ENCODE results near the gene UMAD1. TPM values are rescaled to one million over a fixed set of nuclear protein-coding genes. Genes with fewer than 3 reads are reported as not detected.

Gene UMAD1
- total and polyA plus RNA-seq, 7 donors, result 8.7 to 51.1 (median 15.6) TPM

GRCh38 chr7:7718492-7718891 lies 77.9 kb downstream of the UMAD1 start, which contains the start of gene RPA3:
Gene RPA3, minus strand, starts transcription at chr7:7718607. Its CDS starts 78,189 bp downstream, at chr7:7640418.
- H3K36me3 ChIP-seq, result no peaks in the 10 kb centered on the region
- 91% methylated on average over 1 of the region's 1 CpG for WGBS, 2 donors
- no peaks in the 10 kb centered on the region for H3K9me3 ChIP-seq
- no peak within 1 kb of the TSS for H3K4me3 ChIP-seq
- intact Hi-C loops (cut with DNase I), result no loop called here
- H3K4me1 ChIP-seq, result peaks cover 0 to 25% (median 13%) of the 10 kb centered on the region in 4 donors
- no peak for DNase-seq
- H3K27ac ChIP-seq, result peak within 1 kb of the TSS in 2 of 4 donors; percentile 41 to 54
- H3K27me3 ChIP-seq, result no peaks in the 10 kb centered on the region
- TF ChIP-seq POLR2AphosphoS5 (IDR thresholded peaks at IDR 0.05) (no peak), CTCF (IDR thresholded peaks at IDR 0.05) (no peak), EP300 (IDR thresholded peaks at IDR 0.05) (no peak), POLR2A (IDR thresholded peaks at IDR 0.05) (no peak)

- Histone ChIP-seq H3K27ac (peak overlapping the region in 2 of 4 donors; percentile 41 to 54), H3K4me3 (no peak overlapping the region), H3K9me3 (no peaks in the 10 kb centered on the region), H3K27me3 (no peaks in the 10 kb centered on the region), H3K4me1 (peaks cover 0 to 25% (median 13%) of the 10 kb centered on the region in 4 donors), H3K36me3 (no peaks in the 10 kb centered on the region)
- intact Hi-C loops (cut with DNase I), result no loop called here
- 29 to 36% methylated on average over 2 of the region's 2 CpGs for whole genome bisulfite sequencing, 2 donors
- TF ChIP-seq CTCF (IDR thresholded peaks at IDR 0.05), result no peak
- no peak for TF ChIP-seq POLR2A (IDR thresholded peaks at IDR 0.05)
- peak in 3 of 4 donors; percentile 21 to 70 (median 34) for TF ChIP-seq POLR2AphosphoS5 (IDR thresholded peaks at IDR 0.05)
- peak in 2 of 4 donors; percentile 20 to 54 for TF ChIP-seq EP300 (IDR thresholded peaks at IDR 0.05)
- peak; percentile 80 for DNase-seq
Observed at GRCh38 chr7:7719236-7719635, 78.7 kb downstream of the UMAD1 start.

GRCh38 chr7:7720193-7720592 lies 79.6 kb downstream of the UMAD1 start:
- no peaks in the 10 kb centered on the region for H3K36me3 ChIP-seq
- peaks cover 0 to 25% (median 13%) of the 10 kb centered on the region in 4 donors for H3K4me1 ChIP-seq
- no peaks in the 10 kb centered on the region for H3K9me3 ChIP-seq
- no peak overlapping the region for H3K4me3 ChIP-seq
- intact Hi-C loops (cut with DNase I), result no loop called here
- no peak for DNase-seq
- no peaks in the 10 kb centered on the region for H3K27me3 ChIP-seq
- H3K27ac ChIP-seq, result peak overlapping the region in 1 of 4 donors; percentile 54
- TF ChIP-seq POLR2A (IDR thresholded peaks at IDR 0.05), result no peak
- 20 to 72% methylated on average over 1 of the region's 1 CpG for WGBS, 2 donors

- Histone ChIP-seq H3K27me3 (no peaks in the 10 kb centered on the region), H3K27ac (no peak overlapping the region), H3K4me3 (no peak overlapping the region), H3K9me3 (no peaks in the 10 kb centered on the region), H3K36me3 (no peaks in the 10 kb centered on the region), H3K4me1 (peaks cover 0 to 25% (median 13%) of the 10 kb centered on the region in 4 donors)
- no peak for TF ChIP-seq CTCF (IDR thresholded peaks at IDR 0.05)
- TF ChIP-seq EP300 (IDR thresholded peaks at IDR 0.05), result no peak
- no peak for TF ChIP-seq POLR2A (IDR thresholded peaks at IDR 0.05)
- no peak for TF ChIP-seq POLR2AphosphoS5 (IDR thresholded peaks at IDR 0.05)
- intact Hi-C loops (cut with DNase I), result no loop called here
- WGBS, 2 donors, result 93 to 97% methylated on average over 5 of the region's 5 CpGs
- DNase-seq, result no peak
Observed at GRCh38 chr7:7720750-7721621, 80.4 kb downstream of the UMAD1 start.

GRCh38 chr7:7731732-7732131 lies 91.2 kb downstream of the UMAD1 start:
- H3K27ac ChIP-seq, result peak overlapping the region in 2 of 4 donors; percentile 42 to 58
- intact Hi-C loops (cut with DNase I), result no loop called here

More at GRCh38 chr7:7731732-7732131, 91.2 kb downstream of the UMAD1 start:
- no peak for DNase-seq
- H3K4me3 ChIP-seq, result no peak overlapping the region
- no peak for TF ChIP-seq CTCF (IDR thresholded peaks at IDR 0.05)
- no peak for TF ChIP-seq POLR2AphosphoS5 (IDR thresholded peaks at IDR 0.05)
- TF ChIP-seq POLR2A (IDR thresholded peaks at IDR 0.05), result no peak
- TF ChIP-seq EP300 (IDR thresholded peaks at IDR 0.05), result no peak
- no peaks in the 10 kb centered on the region for H3K36me3 ChIP-seq
- H3K9me3 ChIP-seq, result no peaks in the 10 kb centered on the region
- H3K4me1 ChIP-seq, result peaks cover 0 to 24% (median 20%) of the 10 kb centered on the region in 4 donors
- no peaks in the 10 kb centered on the region for H3K27me3 ChIP-seq

Measured in sigmoid colon (tissue), 7 donors.